Ovary (tissue), 9 donors: ENCODE measurements around the gene FIG4. TPM values are rescaled to one million over a fixed set of nuclear protein-coding genes. Genes with fewer than 3 reads are reported as not detected.

Source experiments
- DNase-seq, 5 donors: peaks; one replicate each; pipeline ENCODE4 v3.0.0-alpha.2; 2019 to 2020
- H3K27ac ChIP-seq, 2 donors: fragments of 200-600 bp; one replicate each; pipeline versions ENCODE4 v1.5.1 to v1.8.0; 2019 to 2022
- H3K27me3 ChIP-seq: fragments of 200-600 bp; one replicate; pipeline ENCODE4 v1.8.0; 2022
- H3K36me3 ChIP-seq: fragments of 200-600 bp; sonication (generic); one replicate; pipeline ENCODE4 v1.5.1; 2019
- H3K4me1 ChIP-seq: one replicate; pipeline ENCODE4 v1.8.1; 2013; ENCODE audit warnings: mild to moderate bottlenecking, moderate library complexity; ENCODE audit not compliant: insufficient read depth
- H3K4me3 ChIP-seq: fragments of 200-600 bp; sonication (generic); one replicate; pipeline ENCODE4 v1.5.1; 2017
- H3K9me3 ChIP-seq, 2 donors: fragments of 200-600 bp in 1 of 2; sonication (generic) in 1 of 2; one replicate each; pipeline versions ENCODE4 v1.5.1 to v1.8.1; 2013 to 2019; ENCODE audit warnings: mild to moderate bottlenecking in 1 of 2, moderate library complexity in 1 of 2
- EP300 ChIP-seq: sonication (generic); formaldehyde crosslinking; IDR thresholded peaks from one replicate; pipeline ENCODE4 v1.6.1; 2017; ENCODE audit warnings: antibody characterized with exemption
- POLR2A ChIP-seq: fragments of 450-650 bp; IDR thresholded peaks from one replicate; pipeline ENCODE4 v1.6.1; 2017; ENCODE audit warnings: antibody characterized with exemption, mild to moderate bottlenecking, moderate library complexity
- WGBS, 3 donors: extraction: QIAGEN DNeasy Blood & Tissue Kit in 1 of 3; methylation state at CpG; one replicate each; pipeline versions ENCODE4 v1.1.5 to v1.1.7; 2013 to 2017; 5-methylcytosine and 5-hydroxymethylcytosine counted together
- intact Hi-C, 4 donors: fragments of 100-400 bp; cut with DNase I; formaldehyde crosslinking; loops; one replicate each; pipeline versions ENCODE4 v1.11.0 to v1.15.1; 2022 to 2023
- polyA plus RNA-seq, 2 donors: library from polyadenylated mRNA; stranded (reverse); fragments of 200-250 nt in 1 of 2; fragments of 350-450 nt in 1 of 2; fragmentation: Illumina TruSeq in 1 of 2; extraction: RNeasy Lipid Tissue Mini Kit (QIAGEN cat#74804) in 1 of 2; gene quantifications; one replicate each; pipeline ENCODE4 v1.2.3, GENCODE V29; 2013 to 2014
- total RNA-seq, 7 donors: library from RNA; depleted of rRNA in 2 of 7; stranded (reverse); fragments of >200 nt in 2 of 7; fragmentation: NEBNext Ultra II Directional in 3 of 7; extraction: Animal tissue kit (Norgen Biotek cat#: 25700) in 3 of 7; gene quantifications; one replicate each; pipeline versions ENCODE4 v1.1.0 to v1.2.4, GENCODE V29; 2016 to 2023
- TF ChIP-seq, protein P1 (sequence below), 3 donors: fragments of 450-650 bp in 2 of 3; fragments of 200-600 bp in 1 of 3; IDR thresholded peaks; one replicate each; pipeline versions ENCODE4 v1.5.1 to v1.8.0; 2016 to 2022; ENCODE audit warnings: antibody characterized with exemption in 3 of 3, mild to moderate bottlenecking in 1 of 3
- donor health status: DM: no; HTN: no; CAD: no; lungs with moderate emphysema.
- donor health status: DM: no; HTN: no; CAD: no.
- donor health status: Bipolar disorder and iron deficiency.
- donor health status: DM: yes; HTN: yes; CAD: no.
- donor health status: DM: no; HTN: no; CAD: no.
- donor health status: DM: yes; HTN: yes; CAD: no.

Gene FIG4
- total and polyA plus RNA-seq, 9 donors = 7.4 to 17.5 (median 13.3) TPM

DNA sequence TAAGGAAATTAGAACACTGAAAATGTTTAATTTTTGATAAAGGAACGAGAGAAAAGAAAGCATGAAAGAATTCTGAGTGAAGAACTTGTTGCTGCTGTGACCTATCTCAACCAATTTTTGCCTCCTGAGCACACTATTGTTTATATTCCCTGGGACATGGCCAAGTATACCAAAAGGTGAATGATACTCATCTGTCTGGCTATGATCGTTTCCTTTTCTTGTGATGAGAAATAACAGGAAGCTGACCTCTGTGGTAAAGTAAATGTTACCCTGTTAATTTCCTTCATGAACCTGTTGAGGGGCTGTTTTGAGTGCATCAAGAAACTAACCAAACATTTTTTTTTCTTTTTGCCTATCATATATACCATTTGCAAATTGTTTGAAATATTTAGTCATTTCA, 69.1 kb downstream of the FIG4 start:
- intact Hi-C loops = no loop called here
- Histone ChIP-seq H3K27ac (no peak overlapping the region), H3K9me3 (no peaks in the 10 kb centered on the region), H3K27me3 (peaks cover 2% of the 10 kb centered on the region), H3K36me3 (no peaks in the 10 kb centered on the region), H3K4me3 (no peak overlapping the region), H3K4me1 (no peaks in the 10 kb centered on the region)
- WGBS, 3 donors = 19 to 31% (median 27%) methylated on average over 2 of the region's 2 CpGs
- DNase-seq = no peak
- TF ChIP-seq EP300 (no peak), POLR2A (no peak)
- TF ChIP-seq, protein P1, sequence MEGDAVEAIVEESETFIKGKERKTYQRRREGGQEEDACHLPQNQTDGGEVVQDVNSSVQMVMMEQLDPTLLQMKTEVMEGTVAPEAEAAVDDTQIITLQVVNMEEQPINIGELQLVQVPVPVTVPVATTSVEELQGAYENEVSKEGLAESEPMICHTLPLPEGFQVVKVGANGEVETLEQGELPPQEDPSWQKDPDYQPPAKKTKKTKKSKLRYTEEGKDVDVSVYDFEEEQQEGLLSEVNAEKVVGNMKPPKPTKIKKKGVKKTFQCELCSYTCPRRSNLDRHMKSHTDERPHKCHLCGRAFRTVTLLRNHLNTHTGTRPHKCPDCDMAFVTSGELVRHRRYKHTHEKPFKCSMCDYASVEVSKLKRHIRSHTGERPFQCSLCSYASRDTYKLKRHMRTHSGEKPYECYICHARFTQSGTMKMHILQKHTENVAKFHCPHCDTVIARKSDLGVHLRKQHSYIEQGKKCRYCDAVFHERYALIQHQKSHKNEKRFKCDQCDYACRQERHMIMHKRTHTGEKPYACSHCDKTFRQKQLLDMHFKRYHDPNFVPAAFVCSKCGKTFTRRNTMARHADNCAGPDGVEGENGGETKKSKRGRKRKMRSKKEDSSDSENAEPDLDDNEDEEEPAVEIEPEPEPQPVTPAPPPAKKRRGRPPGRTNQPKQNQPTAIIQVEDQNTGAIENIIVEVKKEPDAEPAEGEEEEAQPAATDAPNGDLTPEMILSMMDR (IDR thresholded peaks at IDR 0.05) = no peak

DNA sequence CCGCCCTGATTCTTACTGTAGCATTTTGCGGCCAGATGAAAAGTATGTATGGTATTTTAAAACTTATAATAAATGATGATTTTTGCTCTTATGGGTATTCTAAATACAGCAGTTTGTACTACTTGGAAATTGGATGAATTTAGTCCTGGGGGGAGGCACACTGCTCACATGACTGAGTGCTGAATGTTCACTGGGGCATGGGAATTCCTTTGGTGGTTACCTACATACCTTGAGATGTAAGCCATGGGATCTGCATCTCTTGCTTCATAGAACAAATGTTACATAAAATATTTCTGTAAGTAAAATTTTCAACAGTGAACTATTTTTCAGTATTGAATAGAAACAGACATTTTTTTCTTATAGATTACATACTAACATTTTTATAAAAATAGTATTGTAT, 71.1 kb downstream of the FIG4 start:
- no peaks in the 10 kb centered on the region for H3K36me3 ChIP-seq
- DNase-seq = no peak
- no peak overlapping the region for H3K27ac ChIP-seq
- no peak for TF ChIP-seq EP300
- TF ChIP-seq, protein P1 (IDR thresholded peaks at IDR 0.05) = no peak
- TF ChIP-seq POLR2A = no peak
- H3K4me3 ChIP-seq = no peak overlapping the region
- H3K4me1 ChIP-seq = no peaks in the 10 kb centered on the region
- peaks cover 2% of the 10 kb centered on the region for H3K27me3 ChIP-seq
- intact Hi-C loops = no loop called here
- H3K9me3 ChIP-seq = no peaks in the 10 kb centered on the region
- WGBS, 3 donors = 95 to 96% (median 95%) methylated on average over 2 of the region's 2 CpGs

DNA sequence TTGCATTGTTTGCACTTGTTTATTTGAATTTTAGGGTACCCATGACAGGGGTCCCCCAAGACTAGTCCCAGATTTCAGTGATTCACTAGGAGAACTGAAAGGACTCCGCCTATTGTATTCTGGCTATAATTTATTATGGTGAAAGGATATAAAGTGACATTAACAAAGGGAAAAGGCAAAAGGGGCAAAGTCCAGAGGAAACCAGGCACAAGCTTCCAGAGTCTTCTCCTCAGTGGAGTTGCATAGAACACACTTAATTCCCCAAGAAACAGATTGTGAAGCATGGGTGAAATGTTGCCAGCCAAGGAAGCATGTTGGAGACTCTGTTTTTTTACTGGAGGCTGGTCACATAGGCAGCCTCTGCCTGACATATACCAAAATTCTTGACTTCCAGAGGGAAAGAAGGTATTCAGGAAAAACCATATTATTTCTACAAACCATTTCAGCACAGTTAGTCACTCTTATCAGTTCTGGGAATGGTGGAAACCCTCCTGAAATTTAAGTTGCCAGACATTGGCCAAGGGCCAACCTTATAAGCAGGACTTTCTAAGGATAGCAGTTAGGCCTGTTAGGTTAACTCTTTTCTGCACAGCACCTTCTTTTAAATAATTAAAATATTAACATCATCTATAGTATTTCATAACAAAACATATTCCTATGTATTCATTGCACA, 71.8 kb downstream of the FIG4 start:
- intact Hi-C loops = no loop called here

DNA sequence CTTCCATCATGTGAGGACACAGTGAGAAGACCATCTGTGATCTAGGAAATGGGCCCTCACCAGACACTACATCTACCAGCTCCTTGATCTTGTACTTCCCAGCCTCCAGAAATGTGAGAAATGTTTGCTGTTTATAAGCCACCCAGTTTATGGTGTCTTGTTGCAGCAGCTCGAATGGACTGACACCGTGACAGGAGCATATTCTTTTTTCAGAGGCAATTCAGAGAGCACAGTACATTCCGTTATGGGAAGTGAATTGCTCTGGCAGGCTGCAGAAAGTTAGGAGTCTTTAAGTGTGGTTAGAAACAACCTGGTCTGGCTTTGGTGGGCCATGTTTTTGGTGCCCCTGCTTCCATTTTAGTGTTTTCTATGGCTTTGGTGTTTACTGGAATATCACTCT, 75.1 kb downstream of the FIG4 start:
- Histone ChIP-seq H3K27me3 (peaks cover 2% of the 10 kb centered on the region), H3K9me3 (no peaks in the 10 kb centered on the region), H3K27ac (no peak overlapping the region), H3K36me3 (no peaks in the 10 kb centered on the region), H3K4me3 (no peak overlapping the region), H3K4me1 (no peaks in the 10 kb centered on the region)
- WGBS, 3 donors = 96 to 99% (median 98%) methylated on average over 3 of the region's 3 CpGs
- TF ChIP-seq POLR2A = no peak
- no peak for TF ChIP-seq EP300
- TF ChIP-seq, protein P1 (IDR thresholded peaks at IDR 0.05) = no peak
- DNase-seq = no peak
- intact Hi-C loops = no loop called here

More for the DNA sequence above, 71.8 kb downstream of the FIG4 start:
- 42 to 100% (median 98%) methylated on average over 1 of the region's 1 CpG for WGBS, 3 donors
- Histone ChIP-seq H3K27ac (no peak overlapping the region), H3K4me3 (no peak overlapping the region), H3K4me1 (no peaks in the 10 kb centered on the region), H3K9me3 (no peaks in the 10 kb centered on the region), H3K36me3 (no peaks in the 10 kb centered on the region), H3K27me3 (peaks cover 2% of the 10 kb centered on the region)
- no peak for DNase-seq
- TF ChIP-seq EP300 (no peak), POLR2A (no peak)
- TF ChIP-seq, protein P1 (IDR thresholded peaks at IDR 0.05) = no peak
